Measurements from ENCODE around the gene RDH16. TPM values are rescaled to one million over a fixed set of nuclear protein-coding genes. Genes with fewer than 3 reads are reported as not detected.
"Not testable (repeated sequence)": the region's sequence is repeated elsewhere in the genome, so short reads cannot be mapped to it uniquely, and the experiment has no call there.

Gene RDH16
- total and polyA plus RNA-seq, 7 donors, result under 0.01 to 1.1 (median 0.27) TPM; not detected in 2

- intact Hi-C loops (cut with DNase I), result no loop called here
- H3K27me3 ChIP-seq, result no peaks in the 10 kb centered on the region
- DNase-seq, result no peak
- no peak overlapping the region for H3K4me3 ChIP-seq
- H3K27ac ChIP-seq, result no peak overlapping the region
- peaks cover 0 to 9% (median 1%) of the 10 kb centered on the region in 4 donors for H3K9me3 ChIP-seq
- H3K4me1 ChIP-seq, result no peaks in the 10 kb centered on the region
- H3K36me3 ChIP-seq, result no peaks in the 10 kb centered on the region
- TF ChIP-seq POLR2AphosphoS5 (IDR thresholded peaks at IDR 0.05) (no peak), POLR2A (IDR thresholded peaks at IDR 0.05) (no peak), EP300 (IDR thresholded peaks at IDR 0.05) (no peak)
- TF ChIP-seq, protein P1, sequence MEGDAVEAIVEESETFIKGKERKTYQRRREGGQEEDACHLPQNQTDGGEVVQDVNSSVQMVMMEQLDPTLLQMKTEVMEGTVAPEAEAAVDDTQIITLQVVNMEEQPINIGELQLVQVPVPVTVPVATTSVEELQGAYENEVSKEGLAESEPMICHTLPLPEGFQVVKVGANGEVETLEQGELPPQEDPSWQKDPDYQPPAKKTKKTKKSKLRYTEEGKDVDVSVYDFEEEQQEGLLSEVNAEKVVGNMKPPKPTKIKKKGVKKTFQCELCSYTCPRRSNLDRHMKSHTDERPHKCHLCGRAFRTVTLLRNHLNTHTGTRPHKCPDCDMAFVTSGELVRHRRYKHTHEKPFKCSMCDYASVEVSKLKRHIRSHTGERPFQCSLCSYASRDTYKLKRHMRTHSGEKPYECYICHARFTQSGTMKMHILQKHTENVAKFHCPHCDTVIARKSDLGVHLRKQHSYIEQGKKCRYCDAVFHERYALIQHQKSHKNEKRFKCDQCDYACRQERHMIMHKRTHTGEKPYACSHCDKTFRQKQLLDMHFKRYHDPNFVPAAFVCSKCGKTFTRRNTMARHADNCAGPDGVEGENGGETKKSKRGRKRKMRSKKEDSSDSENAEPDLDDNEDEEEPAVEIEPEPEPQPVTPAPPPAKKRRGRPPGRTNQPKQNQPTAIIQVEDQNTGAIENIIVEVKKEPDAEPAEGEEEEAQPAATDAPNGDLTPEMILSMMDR (IDR thresholded peaks at IDR 0.05), result no peak
Observed at GRCh38 chr12:56914256-56914655, 43.2 kb downstream of the RDH16 start.

DNA sequence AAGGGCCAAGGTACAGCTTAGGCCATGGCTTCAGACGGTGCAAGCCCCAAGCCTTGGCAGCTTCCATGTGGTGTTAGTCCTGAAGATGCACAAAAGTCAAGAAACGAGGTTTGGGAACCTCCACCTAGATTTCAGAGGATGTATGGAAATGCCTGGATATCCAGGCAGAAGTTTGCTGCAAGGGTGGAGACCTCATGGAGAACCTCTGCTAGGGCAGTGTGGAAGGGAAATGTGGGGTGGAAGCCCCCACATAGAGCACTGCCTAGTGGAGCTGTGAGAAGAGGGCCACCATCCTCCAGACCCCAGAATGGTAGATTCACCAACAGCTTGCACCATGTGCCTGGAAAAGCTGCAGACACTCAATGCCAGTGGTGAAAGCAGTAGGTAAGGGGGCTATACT is 48.0 kb downstream of the RDH16 start:
- H3K4me1 ChIP-seq; H3K36me3 ChIP-seq; H3K27ac ChIP-seq; intact Hi-C loops (cut with DNase I); DNase-seq; H3K27me3 ChIP-seq; H3K4me3 ChIP-seq: not testable (repeated sequence)
- 56 to 71% methylated on average over 2 of the region's 2 CpGs for WGBS, 2 donors
- peaks cover 0 to 14% (median 2%) of the 10 kb centered on the region in 4 donors for H3K9me3 ChIP-seq

GRCh38 chr12:56908136-56908535 is 49.3 kb downstream of the RDH16 start:
- no peak for DNase-seq
- Histone ChIP-seq H3K4me3 (no peak overlapping the region), H3K4me1 (no peaks in the 10 kb centered on the region), H3K27ac (no peak overlapping the region), H3K27me3 (no peaks in the 10 kb centered on the region), H3K9me3 (peaks cover 0 to 14% (median 2%) of the 10 kb centered on the region in 4 donors), H3K36me3 (no peaks in the 10 kb centered on the region)
- 78 to 89% methylated on average over 5 of the region's 5 CpGs for WGBS, 2 donors
- intact Hi-C loops (cut with DNase I), result no loop called here
- TF ChIP-seq, protein P1 (IDR thresholded peaks at IDR 0.05), result no peak
- TF ChIP-seq POLR2A (IDR thresholded peaks at IDR 0.05) (no peak), POLR2AphosphoS5 (IDR thresholded peaks at IDR 0.05) (no peak), EP300 (IDR thresholded peaks at IDR 0.05) (no peak)

- Histone ChIP-seq H3K4me3 (no peak overlapping the region), H3K9me3 (peaks cover 0 to 12% (median 4%) of the 10 kb centered on the region in 4 donors), H3K36me3 (no peaks in the 10 kb centered on the region), H3K27me3 (no peaks in the 10 kb centered on the region), H3K27ac (no peak overlapping the region), H3K4me1 (no peaks in the 10 kb centered on the region)
- TF ChIP-seq POLR2A (IDR thresholded peaks at IDR 0.05) (no peak), POLR2AphosphoS5 (IDR thresholded peaks at IDR 0.05) (no peak), EP300 (IDR thresholded peaks at IDR 0.05) (no peak)
- TF ChIP-seq, protein P1 (IDR thresholded peaks at IDR 0.05), result no peak
- no peak for DNase-seq
- WGBS, 2 donors, result 19 to 61% methylated on average over 1 of the region's 1 CpG
- intact Hi-C loops (cut with DNase I), result no loop called here
Observed at GRCh38 chr12:56905852-56906251, 51.6 kb downstream of the RDH16 start.

- Histone ChIP-seq H3K4me3 (no peak overlapping the region), H3K27ac (no peak overlapping the region), H3K9me3 (peaks cover 6 to 11% (median 9%) of the 10 kb centered on the region in 4 donors), H3K27me3 (no peaks in the 10 kb centered on the region), H3K4me1 (no peaks in the 10 kb centered on the region), H3K36me3 (no peaks in the 10 kb centered on the region)
- no peak for DNase-seq
- intact Hi-C loops (cut with DNase I), result no loop called here
- 36 to 58% methylated on average over 1 of the region's 1 CpG for WGBS, 2 donors
- TF ChIP-seq POLR2A (IDR thresholded peaks at IDR 0.05), result no peak
- TF ChIP-seq EP300 (IDR thresholded peaks at IDR 0.05), result no peak
- TF ChIP-seq, protein P1 (IDR thresholded peaks at IDR 0.05), result no peak
- no peak for TF ChIP-seq POLR2AphosphoS5 (IDR thresholded peaks at IDR 0.05)
Observed at GRCh38 chr12:56903374-56903773, 54.0 kb downstream of the RDH16 start.

Other genes with a start within 250 kb of the RDH16 start
- 1,000 to 10,000 TPM; 1,056 to 1,536 (median 1,356) TPM for gene NACA, start 232.3 kb downstream of the RDH16 start, total RNA-seq
- 1,000 to 10,000 TPM; 1,639 to 2,405 (median 1,646) TPM for gene NACA, start 232.3 kb downstream of the RDH16 start, polyA plus RNA-seq
- 1 to 10 TPM; 3.9 to 7.5 (median 6.5) TPM for gene PRIM1, start 205.3 kb downstream of the RDH16 start, total RNA-seq
- 10 to 100 TPM in 1 of 3 donors, 1 to 10 TPM in 2; 2.4 to 11.0 (median 5.3) TPM for gene PRIM1, start 205.3 kb downstream of the RDH16 start, polyA plus RNA-seq
- 10 to 100 TPM; 31.0 to 69.2 (median 55.8) TPM for gene HSD17B6, start 194.3 kb downstream of the RDH16 start, total RNA-seq
- gene HSD17B6, start 194.3 kb downstream of the RDH16 start, polyA plus RNA-seq, result 1 to 10 TPM in 2 of 3 donors, under 1 TPM in 1; 0.92 to 3.5 (median 1.2) TPM
- gene SDR9C7, start 23.2 kb downstream of the RDH16 start, total RNA-seq, result under 1 TPM in 1 of 4 donors, not detected in 3; 0.55 TPM
- under 1 TPM in 1 of 3 donors, not detected in 2; 0.03 TPM for gene SDR9C7, start 23.2 kb downstream of the RDH16 start, polyA plus RNA-seq
- 1 to 10 TPM; 5.0 to 6.4 (median 5.6) TPM for gene ZBTB39, start 48.9 kb upstream of the RDH16 start, total RNA-seq
- 1 to 10 TPM in 2 of 3 donors, under 1 TPM in 1; 0.69 to 2.6 (median 1.2) TPM for gene ZBTB39, start 48.9 kb upstream of the RDH16 start, polyA plus RNA-seq
- gene TAC3, start 58.9 kb upstream of the RDH16 start, total RNA-seq, result 1 to 10 TPM in 2 of 4 donors, under 1 TPM in 1, not detected in 1; 0.66 to 4.5 (median 3.9) TPM
- gene TAC3, start 58.9 kb upstream of the RDH16 start, polyA plus RNA-seq, result 1 to 10 TPM in 1 of 3 donors, not detected in 2; 4.1 TPM
- 1 to 10 TPM in 2 of 4 donors, under 1 TPM in 2; 0.71 to 7.2 (median 1.3) TPM for gene MYO1A, start 92.5 kb upstream of the RDH16 start, total RNA-seq
- 100 to 1,000 TPM in 2 of 3 donors, 10 to 100 TPM in 1; 89.5 to 112 (median 103) TPM for gene MYO1A, start 92.5 kb upstream of the RDH16 start, polyA plus RNA-seq
- 10 to 100 TPM; 11.5 to 13.6 (median 12.7) TPM for gene NEMP1, start 121.2 kb upstream of the RDH16 start, total RNA-seq
- 1 to 10 TPM in 1 of 3 donors, under 1 TPM in 2; 0.60 to 6.2 (median 0.92) TPM for gene NEMP1, start 121.2 kb upstream of the RDH16 start, polyA plus RNA-seq
- gene NAB2, start 131.5 kb upstream of the RDH16 start, total RNA-seq, result 10 to 100 TPM; 24.8 to 28.9 (median 27.4) TPM
- gene NAB2, start 131.5 kb upstream of the RDH16 start, polyA plus RNA-seq, result 1 to 10 TPM; 2.5 to 9.5 (median 5.4) TPM
- gene STAT6, start 153.8 kb upstream of the RDH16 start, total RNA-seq, result 100 to 1,000 TPM; 105 to 163 (median 113) TPM
- gene STAT6, start 153.8 kb upstream of the RDH16 start, polyA plus RNA-seq, result 100 to 1,000 TPM in 2 of 3 donors, 10 to 100 TPM in 1; 66.1 to 210 (median 123) TPM
- gene LRP1, start 170.9 kb upstream of the RDH16 start, total RNA-seq, result 100 to 1,000 TPM; 147 to 262 (median 204) TPM
- 10 to 100 TPM; 11.4 to 57.9 (median 14.1) TPM for gene LRP1, start 170.9 kb upstream of the RDH16 start, polyA plus RNA-seq
- not detected for gene LRP1-AS, start 190.0 kb upstream of the RDH16 start, total RNA-seq
- gene LRP1-AS, start 190.0 kb upstream of the RDH16 start, polyA plus RNA-seq, result not detected